Endothelial cell of umbilical vein (primary cell): Measurements from ENCODE around the gene TCERG1L.

Experiments
- CTCF ChIP-seq, 2 donors: IDR thresholded peaks; 1 replicate in 1 of 2; 2 replicates in 1 of 2; pipeline ENCODE4 v1.5.1; 2011; ENCODE audit warnings: low read length in 2 of 2, mild to moderate bottlenecking in 2 of 2, moderate library complexity in 2 of 2, control low read depth in 1 of 2, inconsistent platforms in 1 of 2, low read depth in 1 of 2; ENCODE audit not compliant: insufficient read depth in 1 of 2; ENCODE audit errors: extremely low read depth in 1 of 2
- EZH2 ChIP-seq: IDR thresholded peaks from 2 replicates; pipeline ENCODE4 v1.6.1; 2012; ENCODE audit warnings: borderline replicate concordance, low read depth, mild to moderate bottlenecking, moderate library complexity, low read length, inconsistent platforms; ENCODE audit not compliant: severe bottlenecking
- POLR2A ChIP-seq: IDR thresholded peaks from 2 replicates; pipeline ENCODE4 v1.6.1; 2012; ENCODE audit warnings: low read depth, mild to moderate bottlenecking, control low read depth, low read length
- POLR2AphosphoS5 ChIP-seq: IDR thresholded peaks from 2 replicates; pipeline ENCODE4 v1.6.1; 2012; ENCODE audit warnings: low read depth, mild to moderate bottlenecking, control low read depth, low read length, moderate library complexity; ENCODE audit not compliant: insufficient read depth

GRCh38 chr10:131109726-131110125 lies 201.8 kb downstream of the TCERG1L start:
- no peak for TF ChIP-seq EZH2
- no peak for TF ChIP-seq CTCF (IDR thresholded peaks at IDR 0.05; ENCODE audit: extremely low read depth in 1 of 2, insufficient read depth in 1 of 2, low read depth in 1 of 2, low read length in 2 of 2)
- no peak for TF ChIP-seq POLR2AphosphoS5
- no peak for TF ChIP-seq POLR2A
